Measurements from ENCODE around the gene PRDM11.

Gene PRDM11

DNA sequence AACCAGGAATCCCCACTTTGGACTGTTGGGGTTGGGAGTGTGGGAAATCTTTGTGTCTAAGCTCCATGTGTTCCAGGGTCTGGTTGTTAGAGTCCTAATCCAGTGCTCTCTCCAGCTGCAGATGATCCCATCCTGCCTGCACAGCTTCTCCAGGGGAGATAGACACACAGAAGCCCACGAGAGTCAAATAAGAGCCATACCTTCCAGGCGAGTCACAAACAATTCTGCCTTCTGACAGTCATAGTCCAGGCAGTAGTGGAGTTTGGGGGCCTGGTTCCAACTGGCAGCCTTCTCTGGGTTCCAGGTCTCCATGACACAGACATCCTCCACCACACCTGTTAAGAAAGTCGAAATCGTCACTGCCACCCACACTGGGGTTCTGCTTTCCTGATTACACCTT, 107.6 kb downstream of the PRDM11 start:
- no peak for TF ChIP-seq CTCF (IDR thresholded peaks at IDR 0.05; ENCODE audit: borderline replicate concordance, control extremely low read depth, extremely low read depth, insufficient read depth, missing control alignments)
- in situ Hi-C loops (cut with MboI; ENCODE audit: low sequenced_read_pairs, unreplicated experiment), result no loop called here
- no peak for DNase-seq (ENCODE audit: low spot score)

DNA sequence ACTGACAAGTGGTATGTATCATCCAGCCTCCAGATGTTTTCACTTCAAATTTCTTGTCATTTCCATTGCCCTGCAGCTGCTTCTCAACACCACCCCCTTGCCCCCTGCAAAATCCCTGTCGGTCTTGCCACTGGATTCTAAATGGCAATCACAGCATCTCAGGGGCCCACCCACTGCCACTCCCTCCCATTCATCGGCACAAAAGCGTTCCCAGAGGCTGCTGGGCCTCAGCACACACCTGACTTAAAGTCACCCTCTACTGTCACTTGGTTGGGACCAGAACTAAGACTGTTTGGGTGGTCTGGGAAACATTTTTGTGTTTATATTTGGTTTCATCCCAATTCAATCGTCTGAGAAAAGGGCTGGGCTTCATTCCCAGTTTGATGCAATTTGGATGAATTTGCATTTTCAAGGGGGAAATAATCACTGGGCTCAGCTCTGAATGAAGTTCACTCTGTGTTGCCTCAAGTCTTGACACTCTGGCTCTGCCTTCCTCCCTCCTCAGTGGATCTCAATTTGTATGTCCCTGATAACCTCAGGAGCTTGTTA, 112.6 kb downstream of the PRDM11 start:
- no peak for DNase-seq (ENCODE audit: low spot score)
- in situ Hi-C loops (cut with MboI; ENCODE audit: low sequenced_read_pairs, unreplicated experiment), result no loop called here
- TF ChIP-seq CTCF (IDR thresholded peaks at IDR 0.05; ENCODE audit: borderline replicate concordance, control extremely low read depth, extremely low read depth, insufficient read depth, missing control alignments), result no peak

GRCh38 chr11:45259592-45259991, 113.2 kb downstream of the PRDM11 start:
- in situ Hi-C loops (cut with MboI; ENCODE audit: low sequenced_read_pairs, unreplicated experiment), result no loop called here
- no peak for DNase-seq (ENCODE audit: low spot score)
- TF ChIP-seq CTCF (IDR thresholded peaks at IDR 0.05; ENCODE audit: borderline replicate concordance, control extremely low read depth, extremely low read depth, insufficient read depth, missing control alignments), result no peak

GRCh38 chr11:45260071-45260470, 113.6 kb downstream of the PRDM11 start:
- no peak for DNase-seq (ENCODE audit: low spot score)
- TF ChIP-seq CTCF (IDR thresholded peaks at IDR 0.05; ENCODE audit: borderline replicate concordance, control extremely low read depth, extremely low read depth, insufficient read depth, missing control alignments), result no peak
- in situ Hi-C loops (cut with MboI; ENCODE audit: low sequenced_read_pairs, unreplicated experiment), result no loop called here

DNA sequence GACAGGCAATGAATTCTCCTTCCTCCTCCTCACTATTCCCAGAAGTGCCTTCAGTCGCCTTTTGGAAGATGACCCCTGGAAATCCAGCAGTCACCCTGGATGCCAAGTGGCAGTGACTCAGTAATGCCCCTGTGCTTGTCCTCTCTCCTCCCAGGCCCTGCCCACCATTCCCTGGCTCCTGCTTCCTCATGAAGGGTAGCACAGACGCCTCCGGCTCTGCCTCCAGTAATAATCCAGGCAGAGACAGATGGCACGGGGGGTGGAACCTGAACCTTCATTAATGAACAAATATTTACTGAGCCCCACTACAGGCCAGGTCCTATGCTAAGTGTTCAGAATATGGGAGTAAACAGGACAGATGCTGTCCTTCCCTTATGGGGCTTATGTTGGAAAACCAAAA, 116.5 kb downstream of the PRDM11 start:
- no peak for DNase-seq (ENCODE audit: low spot score)
- no peak for TF ChIP-seq CTCF (IDR thresholded peaks at IDR 0.05; ENCODE audit: borderline replicate concordance, control extremely low read depth, extremely low read depth, insufficient read depth, missing control alignments)
- in situ Hi-C loops (cut with MboI; ENCODE audit: low sequenced_read_pairs, unreplicated experiment), result no loop called here

GRCh38 chr11:45263773-45264172, 117.3 kb downstream of the PRDM11 start:
- TF ChIP-seq CTCF (IDR thresholded peaks at IDR 0.05; ENCODE audit: borderline replicate concordance, control extremely low read depth, extremely low read depth, insufficient read depth, missing control alignments), result no peak
- in situ Hi-C loops (cut with MboI; ENCODE audit: low sequenced_read_pairs, unreplicated experiment), result no loop called here
- no peak for DNase-seq (ENCODE audit: low spot score)
